B cell (primary cell): Measurements from ENCODE around the gene ST6GALNAC5.

Experiments
- CTCF ChIP-seq: fragments of 200-600 bp; IDR thresholded peaks from one replicate; pipeline ENCODE4 v1.8.0; 2022; ENCODE audit warnings: antibody characterized with exemption, mild to moderate bottlenecking
- EZH2 ChIP-seq: IDR thresholded peaks from 2 replicates; pipeline ENCODE4 v1.6.1; 2012; ENCODE audit warnings: borderline replicate concordance, low read depth, mild to moderate bottlenecking, moderate library complexity, low read length; ENCODE audit not compliant: insufficient read depth, poor library complexity, severe bottlenecking

- TF ChIP-seq CTCF (no peak), EZH2 (no peak)
These were observed 83.0 kb downstream of the ST6GALNAC5 start for GRCh38 chr1:76950306-76950705.
